GM12865 (cell line): ENCODE measurements around the gene CA6.
"Not testable (repeated sequence)": the region's sequence is repeated elsewhere in the genome, so short reads cannot be mapped to it uniquely, and the experiment has no call there.

Experiments used
- DNase-seq: peaks from one replicate; pipeline ENCODE4 v3.0.0; 2010; ENCODE audit warnings: low read depth
- H3K4me3 ChIP-seq: 2 replicates; pipeline ENCODE4 v1.5.1; 2011; ENCODE audit warnings: mild to moderate bottlenecking, low read depth, low read length, control low read depth
- CTCF ChIP-seq: IDR thresholded peaks from 2 replicates; pipeline ENCODE4 v1.5.1; 2011; ENCODE audit warnings: low read length, control low read depth, low read depth, inconsistent platforms; ENCODE audit not compliant: insufficient read depth; ENCODE audit errors: missing control alignments

The CA6 gene

GRCh38 chr1:8945568-8945967 lies at the start of gene CA6:
CA6 (plus strand) TSS chr1:8945868; CDS start chr1:8945887, 19 bp downstream.
- no peak for DNase-seq
- TF ChIP-seq CTCF: no peak
- no peak within 1 kb of the TSS for H3K4me3 ChIP-seq

- not testable (repeated sequence) for H3K4me3 ChIP-seq, DNase-seq
These were observed 48.9 kb upstream of the CA6 start for GRCh38 chr1:8896775-8897174.

GRCh38 chr1:8897505-8897904 lies 48.2 kb upstream of the CA6 start:
- not testable (repeated sequence) for H3K4me3 ChIP-seq, DNase-seq

- not testable (repeated sequence) for DNase-seq
These were observed 47.2 kb upstream of the CA6 start for GRCh38 chr1:8898418-8898817.

GRCh38 chr1:8899046-8899445 lies 46.6 kb upstream of the CA6 start:
- DNase-seq: no peak
- H3K4me3 ChIP-seq: no peak overlapping the region
- no peak for TF ChIP-seq CTCF

More at GRCh38 chr1:8898418-8898817, 47.2 kb upstream of the CA6 start:
- H3K4me3 ChIP-seq: not testable (repeated sequence)

GRCh38 chr1:8900684-8901083 lies 45.0 kb upstream of the CA6 start:
- H3K4me3 ChIP-seq, DNase-seq: not testable (repeated sequence)

GRCh38 chr1:8902765-8903164 lies 42.9 kb upstream of the CA6 start:
- DNase-seq: no peak
- H3K4me3 ChIP-seq: no peak overlapping the region
- TF ChIP-seq CTCF: no peak

GRCh38 chr1:8903410-8903809 lies 42.3 kb upstream of the CA6 start:
- no peak for DNase-seq
- no peak overlapping the region for H3K4me3 ChIP-seq
- TF ChIP-seq CTCF: no peak

- H3K4me3 ChIP-seq: no peak overlapping the region
- TF ChIP-seq CTCF: no peak
- no peak for DNase-seq
These were observed 41.6 kb upstream of the CA6 start for GRCh38 chr1:8903908-8904650.
